ENCODE results near the gene NCAN.

The NCAN gene

DNA sequence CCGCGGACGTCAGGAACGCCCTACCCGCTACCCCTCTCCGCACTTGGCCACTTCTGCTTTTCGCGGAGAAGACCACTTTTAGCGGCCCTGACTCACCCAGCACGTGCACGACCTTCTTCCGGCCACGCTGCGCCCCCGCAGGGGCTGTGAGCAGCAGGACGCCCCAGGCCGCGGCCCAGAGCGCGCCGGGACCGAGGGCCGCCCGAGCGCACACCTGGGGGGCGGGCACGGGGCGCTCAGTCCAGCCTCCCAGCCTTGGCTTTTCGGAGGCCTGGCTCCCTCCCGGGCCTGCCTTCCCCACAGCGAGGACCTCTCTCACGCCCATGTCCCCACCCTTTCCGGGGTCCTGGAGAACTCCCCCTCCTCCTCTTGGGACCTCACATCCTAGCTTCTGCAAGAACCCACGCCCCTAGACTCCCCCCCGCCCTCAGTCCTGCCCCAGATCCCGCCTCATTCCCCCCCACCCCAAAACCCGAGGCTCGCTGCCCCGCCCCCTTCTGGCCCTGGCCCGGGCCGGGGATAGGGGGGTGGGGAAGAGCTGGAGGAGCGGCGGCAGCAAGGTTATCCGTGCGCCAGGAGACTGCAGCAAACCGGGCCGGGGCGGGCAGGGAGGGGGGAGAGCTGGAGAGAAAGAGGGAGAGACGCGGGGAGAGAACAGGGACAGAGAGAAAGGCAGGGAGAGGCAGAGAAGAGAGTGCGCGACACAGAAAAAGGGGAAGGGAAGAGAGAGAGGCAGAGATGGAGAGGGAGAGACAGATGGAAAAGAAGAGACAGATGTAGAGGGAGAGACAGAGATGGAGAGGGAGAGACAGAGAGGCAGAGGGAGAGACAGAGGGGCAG is 49.8 kb downstream of the NCAN start:
- DNase-seq: no peak

DNA sequence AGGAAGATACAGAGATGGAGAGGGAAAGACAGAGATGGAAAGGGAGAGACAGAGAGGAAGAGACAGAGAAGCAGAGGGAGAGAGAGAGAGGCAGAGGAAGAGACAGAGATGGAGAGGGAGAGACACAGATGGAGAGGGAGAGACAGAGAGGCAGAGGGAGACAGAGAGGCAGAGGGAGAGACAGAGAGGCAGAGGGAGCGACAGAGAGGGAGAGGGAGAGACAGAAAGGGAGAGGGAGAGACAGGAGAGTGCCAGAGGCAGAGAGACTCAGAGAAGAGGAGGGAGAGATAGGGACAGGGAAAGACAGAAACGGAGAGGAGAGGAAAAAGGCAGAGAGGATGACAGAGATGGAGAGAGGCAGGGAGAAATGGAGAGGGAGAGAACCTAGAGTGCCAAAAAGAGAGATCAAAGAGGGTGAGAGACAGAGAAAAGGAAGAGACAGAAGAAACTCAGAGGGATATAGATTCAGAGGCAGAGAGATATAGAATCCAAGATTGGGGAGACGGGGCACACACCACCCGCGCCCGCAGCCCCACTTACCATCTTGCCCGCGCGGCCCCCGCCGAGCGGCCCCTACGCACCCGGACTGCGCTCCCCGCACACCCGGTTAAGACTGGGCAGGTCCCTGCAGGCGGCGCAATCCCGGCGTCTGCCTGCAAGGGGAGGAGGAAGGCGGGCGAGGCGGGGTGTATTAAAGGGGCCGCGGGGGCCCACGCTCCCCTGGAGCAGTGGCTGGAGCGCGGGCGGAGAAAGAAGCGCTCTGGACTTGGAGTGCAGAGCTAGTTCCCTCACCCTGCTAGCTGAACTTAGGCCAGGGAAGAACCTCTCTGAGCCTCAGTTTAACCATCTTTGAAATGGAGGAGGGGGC is 50.7 kb downstream of the NCAN start:
- no peak for DNase-seq

DNA sequence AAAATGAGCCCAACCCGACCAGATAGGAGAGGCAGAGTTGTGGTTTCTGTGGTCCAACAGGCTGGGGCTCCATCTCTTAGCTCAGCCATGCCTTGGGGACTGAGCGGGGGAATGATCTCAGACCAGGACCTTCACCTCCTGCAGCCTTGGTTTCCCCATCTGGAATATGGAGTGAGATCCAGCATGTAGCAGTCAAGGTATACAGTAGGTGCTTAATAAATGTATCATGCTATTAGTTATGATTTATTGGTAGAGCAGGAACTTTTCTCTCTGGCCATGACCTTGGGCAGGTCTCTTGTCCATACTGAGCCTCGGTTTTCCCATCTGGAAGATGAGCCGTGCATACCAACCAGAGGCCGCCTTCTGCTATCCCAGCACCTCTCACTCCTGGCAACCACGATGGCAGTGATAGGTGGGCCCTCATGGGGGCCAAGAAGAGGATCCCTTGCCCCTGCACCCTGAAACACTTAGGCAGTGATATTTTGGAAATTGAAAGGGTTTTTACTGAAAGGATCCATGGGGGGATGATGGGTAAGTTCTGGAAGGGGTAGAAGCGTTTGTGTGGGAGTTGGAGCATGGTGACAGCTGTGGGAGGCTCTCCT is 52.2 kb downstream of the NCAN start:
- DNase-seq: no peak

GRCh38 chr19:19267305-19267704 is 55.5 kb downstream of the NCAN start:
- DNase-seq: no peak

- DNase-seq: no peak
Observed at GRCh38 chr19:19268453-19269385, 57.0 kb downstream of the NCAN start.

- no peak for DNase-seq
Observed at GRCh38 chr19:19269952-19270694, 58.4 kb downstream of the NCAN start.

DNA sequence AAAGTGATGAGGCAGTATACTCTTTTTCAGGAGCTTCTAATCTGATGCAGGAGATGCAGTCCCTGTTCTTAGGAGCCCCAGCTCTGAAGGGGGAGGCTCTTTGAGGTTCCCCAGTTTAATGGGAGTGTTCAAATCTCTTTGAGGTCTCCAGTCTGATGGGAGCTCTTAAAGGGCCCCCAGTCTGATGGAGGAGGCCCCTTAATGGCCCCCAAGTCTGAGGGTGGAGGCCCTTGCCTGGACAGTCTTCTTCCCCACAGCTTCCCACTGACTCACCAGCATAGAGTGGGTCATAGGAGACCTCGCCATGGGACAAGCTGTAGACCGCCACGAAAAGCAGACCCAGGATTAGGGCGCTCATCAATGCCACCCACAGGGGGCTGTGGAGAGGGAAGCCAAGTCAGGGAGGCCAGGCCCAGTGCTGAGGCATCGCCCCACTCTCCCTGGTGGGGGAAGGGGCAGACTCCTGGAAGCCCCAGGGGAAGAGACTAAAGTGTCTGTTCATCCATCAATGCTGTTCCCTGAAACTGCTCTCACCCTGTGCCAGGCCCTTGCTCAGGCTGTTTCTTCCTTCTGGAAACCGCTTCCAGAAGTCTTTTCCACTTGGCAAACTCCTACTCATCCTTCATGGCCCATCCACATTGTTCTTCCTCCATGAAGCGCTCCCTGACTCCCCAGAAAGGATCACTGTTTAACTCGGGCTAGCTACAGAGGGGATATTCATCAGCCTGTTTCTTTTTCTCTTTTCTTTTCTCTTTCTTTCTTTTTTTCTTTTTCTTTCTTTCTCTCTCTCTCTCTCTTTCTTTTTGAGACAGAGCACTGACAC is 59.2 kb downstream of the NCAN start:
- no peak for DNase-seq

DNA sequence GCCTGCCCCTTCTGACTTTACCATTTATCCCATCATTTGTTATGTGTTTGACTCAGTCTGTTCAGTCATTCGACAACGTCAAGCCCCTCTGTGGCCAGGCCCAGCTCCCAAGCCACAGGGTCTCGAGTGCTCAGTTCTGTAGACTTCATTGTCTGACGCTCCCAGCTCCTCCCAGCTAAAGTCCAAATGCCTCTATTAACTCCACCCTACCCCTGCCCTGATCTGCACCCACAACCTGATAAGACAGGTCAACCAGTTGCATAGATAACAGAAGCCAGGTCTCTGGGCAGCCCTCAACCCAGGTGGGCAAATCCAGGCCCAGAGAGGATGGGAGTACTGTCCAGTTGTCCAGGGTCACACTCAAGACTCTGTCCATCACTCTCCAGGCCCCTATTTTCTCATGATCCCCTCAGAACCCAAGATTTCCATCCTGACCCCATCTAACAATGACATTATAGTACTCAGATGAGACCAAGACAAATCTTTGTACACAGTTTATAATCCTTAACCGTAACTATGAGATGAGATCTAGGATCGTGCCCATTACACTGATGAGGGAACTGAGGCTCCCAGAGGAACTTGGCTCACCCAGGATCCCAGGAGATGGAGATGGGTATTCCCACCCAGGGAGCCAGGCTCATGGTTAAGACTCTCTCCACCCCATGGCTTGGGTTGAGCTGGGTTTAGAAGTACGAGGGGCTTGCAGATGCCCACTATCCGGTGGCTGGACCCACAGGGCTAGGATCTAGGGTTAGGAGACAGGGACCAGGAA is 60.3 kb downstream of the NCAN start:
- no peak for DNase-seq

- no peak for DNase-seq
Observed at GRCh38 chr19:19274146-19274545, 62.4 kb downstream of the NCAN start.

DNA sequence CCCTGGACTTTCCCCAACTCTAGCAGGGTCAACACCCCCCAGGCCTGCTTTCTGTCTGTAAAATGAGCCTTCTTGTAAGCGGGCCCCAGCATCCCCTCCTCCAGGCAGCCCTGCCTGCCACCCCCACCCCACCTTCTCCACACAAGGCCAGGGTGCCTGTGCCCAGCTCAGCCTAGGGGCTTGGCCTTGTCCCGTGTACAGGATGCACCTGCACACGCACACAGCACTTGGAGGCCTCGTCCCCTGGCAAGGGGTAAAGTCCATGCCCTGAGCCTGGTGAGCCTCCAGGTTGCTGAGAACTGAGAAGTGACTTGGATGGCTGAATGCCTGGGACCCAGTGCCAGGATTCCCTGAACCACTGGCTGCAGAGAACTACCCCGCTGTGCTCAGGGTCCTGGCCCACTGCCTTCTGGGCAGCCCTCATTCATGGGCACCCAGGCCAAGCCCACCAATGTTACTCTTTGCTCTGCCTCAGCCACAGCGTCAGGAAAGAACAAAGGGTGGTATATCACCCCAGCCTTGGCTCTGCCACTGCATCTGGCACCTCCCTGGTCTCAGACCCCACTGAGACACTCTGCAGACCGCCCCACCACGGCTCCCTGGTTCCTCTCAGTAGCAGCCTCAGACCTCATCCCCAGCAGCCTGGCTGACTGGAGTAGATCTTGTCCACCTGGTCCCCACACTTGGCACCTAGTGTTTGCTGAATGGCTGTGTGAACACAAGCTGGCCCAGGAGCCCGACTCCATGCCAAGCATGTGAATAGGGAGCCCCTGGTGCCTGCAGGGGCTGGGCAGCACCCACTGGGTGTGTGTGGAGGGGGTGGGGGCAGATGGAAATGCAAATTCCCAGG is 63.2 kb downstream of the NCAN start:
- no peak for DNase-seq

GRCh38 chr19:19276386-19276785 is 64.6 kb downstream of the NCAN start:
- peak; percentile 38 for DNase-seq

- no peak for DNase-seq
Observed at GRCh38 chr19:19276851-19277250, 65.1 kb downstream of the NCAN start.

DNA sequence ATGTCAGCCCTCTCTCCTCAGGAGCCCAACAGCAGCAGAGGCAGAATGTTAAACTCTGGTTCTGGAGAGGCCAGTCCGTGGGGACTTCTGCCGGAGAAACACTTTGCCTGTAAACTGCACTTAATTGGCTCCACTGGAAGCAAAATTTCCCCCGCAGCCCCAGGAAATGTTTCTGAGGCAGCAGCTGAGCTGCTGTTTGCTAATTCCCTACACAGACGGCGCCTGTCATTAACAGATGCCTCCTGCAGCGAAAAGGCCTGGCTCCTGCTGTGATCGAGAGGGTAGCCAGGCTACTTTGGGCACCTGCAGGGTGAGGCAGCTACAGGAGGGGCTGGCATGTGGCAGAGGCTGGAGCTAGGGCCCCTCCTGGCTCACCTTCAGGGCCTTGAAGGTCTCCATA is 66.6 kb downstream of the NCAN start:
- no peak for DNase-seq

DNA sequence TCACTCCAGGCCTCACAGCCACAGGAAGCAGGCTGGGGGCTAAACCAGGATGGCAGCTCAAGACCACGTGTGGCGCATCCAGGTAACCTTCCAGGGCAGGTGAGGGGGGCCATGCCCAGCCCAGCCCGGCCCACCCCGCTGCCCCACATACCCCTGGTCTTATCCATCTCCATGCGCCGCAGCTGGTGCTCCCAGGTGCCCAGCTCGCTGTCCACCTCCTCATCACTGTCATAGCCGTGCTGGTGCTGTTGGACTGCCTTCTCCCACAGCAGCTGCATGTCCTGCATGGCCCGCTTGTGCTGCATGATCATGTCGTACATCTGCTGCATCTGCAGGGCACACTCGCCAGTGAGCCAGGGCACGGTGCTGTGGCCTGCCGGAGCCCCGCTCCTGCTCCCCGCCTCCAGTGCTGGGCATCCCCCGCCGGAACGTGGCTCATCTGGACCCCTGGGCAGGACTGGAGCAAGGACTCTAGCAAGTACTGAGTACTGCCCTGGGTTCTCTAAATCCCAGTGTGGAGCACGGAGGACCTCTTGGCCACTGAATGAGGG is 67.4 kb downstream of the NCAN start:
- DNase-seq: no peak

- no peak for DNase-seq
Observed at GRCh38 chr19:19279853-19280252, 68.1 kb downstream of the NCAN start.

GRCh38 chr19:19280561-19280960 is 68.8 kb downstream of the NCAN start:
- DNase-seq: no peak

DNA sequence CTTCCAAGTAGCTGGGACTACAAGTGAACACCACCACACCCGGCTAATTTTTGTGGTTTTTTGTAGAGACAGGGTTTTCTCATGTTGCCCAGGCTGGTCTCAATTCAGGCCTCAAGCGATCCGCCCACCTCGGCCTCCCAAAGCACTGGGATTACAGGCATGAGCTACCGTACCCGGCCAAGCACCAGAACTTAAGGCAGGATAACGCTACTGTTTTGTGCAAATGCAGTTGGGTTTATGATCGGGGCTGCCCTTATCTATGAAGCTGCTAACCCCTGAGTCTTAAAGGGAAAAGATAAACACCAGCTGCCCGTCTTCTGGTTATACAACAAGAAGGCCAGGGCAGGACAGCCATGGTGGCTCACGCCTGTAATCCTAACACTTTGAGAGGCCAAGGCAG is 73.9 kb downstream of the NCAN start:
- DNase-seq: no peak

GRCh38 chr19:19292607-19293006 is 80.8 kb downstream of the NCAN start:
- DNase-seq: no peak

Measured in fibroblast of skin of abdomen (primary cell).